Glutamatergic neuron (in vitro differentiated cells): ENCODE measurements around the gene EVPL. TPM values are rescaled to one million over a fixed set of nuclear protein-coding genes. Genes with fewer than 3 reads are reported as not detected.

ENCODE experiments used
- DNase-seq: peaks from one replicate; pipeline ENCODE4 v3.0.0; 2022
- H3K27ac Mint-ChIP-seq: one replicate; pipeline ENCODE4 v1.8.0; 2020; ENCODE audit warnings: mild to moderate bottlenecking, mixed read lengths, inconsistent platforms; ENCODE audit not compliant: unreplicated experiment
- H3K27me3 Mint-ChIP-seq: one replicate; pipeline ENCODE4 v1.8.0; 2020; ENCODE audit warnings: mild to moderate bottlenecking, moderate library complexity, mixed read lengths, inconsistent platforms; ENCODE audit not compliant: unreplicated experiment
- H3K36me3 Mint-ChIP-seq: one replicate; pipeline ENCODE4 v1.8.0; 2020; ENCODE audit warnings: mild to moderate bottlenecking, mixed read lengths, inconsistent platforms; ENCODE audit not compliant: unreplicated experiment
- H3K4me1 Mint-ChIP-seq: one replicate; pipeline ENCODE4 v1.8.0; 2020; ENCODE audit warnings: mild to moderate bottlenecking, low read depth, mixed read lengths, inconsistent platforms; ENCODE audit not compliant: unreplicated experiment
- H3K4me3 Mint-ChIP-seq: one replicate; pipeline ENCODE4 v1.8.0; 2020; ENCODE audit warnings: mild to moderate bottlenecking, mixed read lengths, inconsistent platforms; ENCODE audit not compliant: unreplicated experiment
- H3K9me3 Mint-ChIP-seq: one replicate; pipeline ENCODE4 v1.8.0; 2020; ENCODE audit warnings: mild to moderate bottlenecking, moderate library complexity, mixed read lengths, inconsistent platforms; ENCODE audit not compliant: unreplicated experiment
- CTCF ChIP-seq: fragments of 200-600 bp; sonication (generic); IDR thresholded peaks from one replicate; pipeline ENCODE4 v1.5.0; 2021; ENCODE audit not compliant: partially characterized antibody, unreplicated experiment
- total RNA-seq: library from RNA; stranded (reverse); fragmentation: NEBNext Ultra II Directional; extraction: Animal tissue kit (Norgen Biotek cat#: 25700); gene quantifications from one replicate; pipeline ENCODE4 v1.2.1, GENCODE V29; 2021; ENCODE audit not compliant: unreplicated experiment

The EVPL gene
- total RNA-seq, 1 donor from 2014 or later: not detected

- DNase-seq: no peak
- H3K4me3 Mint-ChIP-seq: no peak overlapping the region
- no peaks in the 10 kb centered on the region for H3K27me3 Mint-ChIP-seq
- H3K36me3 Mint-ChIP-seq: no peaks in the 10 kb centered on the region
- no peak for TF ChIP-seq CTCF
- H3K4me1 Mint-ChIP-seq: peaks cover 7% of the 10 kb centered on the region
- no peak overlapping the region for H3K27ac Mint-ChIP-seq
- H3K9me3 Mint-ChIP-seq: no peaks in the 10 kb centered on the region
These were observed 10.9 kb upstream of the EVPL start for GRCh38 chr17:76038050-76038449.

- no peak for TF ChIP-seq CTCF
- H3K4me1 Mint-ChIP-seq: peaks cover 7% of the 10 kb centered on the region
- no peak overlapping the region for H3K4me3 Mint-ChIP-seq
- H3K9me3 Mint-ChIP-seq: peaks cover 3% of the 10 kb centered on the region
- H3K27me3 Mint-ChIP-seq: no peaks in the 10 kb centered on the region
- H3K36me3 Mint-ChIP-seq: no peaks in the 10 kb centered on the region
- DNase-seq: no peak
- H3K27ac Mint-ChIP-seq: peak overlapping the region; percentile 43
These were observed 9.6 kb upstream of the EVPL start for GRCh38 chr17:76036497-76037261.

- Mint-ChIP-seq H3K4me3 (no peak overlapping the region), H3K27ac (no peak overlapping the region), H3K27me3 (no peaks in the 10 kb centered on the region), H3K36me3 (no peaks in the 10 kb centered on the region), H3K4me1 (peaks cover 7% of the 10 kb centered on the region), H3K9me3 (peaks cover 3% of the 10 kb centered on the region)
- no peak for TF ChIP-seq CTCF
- DNase-seq: no peak
These were observed 7.6 kb upstream of the EVPL start for GRCh38 chr17:76034428-76035350.

GRCh38 chr17:76033139-76033538, 6.0 kb upstream of the EVPL start:
- Mint-ChIP-seq H3K27me3 (no peaks in the 10 kb centered on the region), H3K9me3 (peaks cover 3% of the 10 kb centered on the region), H3K27ac (no peak overlapping the region), H3K4me3 (no peak overlapping the region), H3K4me1 (peaks cover 3% of the 10 kb centered on the region), H3K36me3 (no peaks in the 10 kb centered on the region)
- TF ChIP-seq CTCF: no peak
- no peak for DNase-seq

- DNase-seq: no peak
- no peak for TF ChIP-seq CTCF
- no peak overlapping the region for H3K27ac Mint-ChIP-seq
- no peaks in the 10 kb centered on the region for H3K27me3 Mint-ChIP-seq
- H3K4me1 Mint-ChIP-seq: peaks cover 3% of the 10 kb centered on the region
- H3K4me3 Mint-ChIP-seq: no peak overlapping the region
- H3K9me3 Mint-ChIP-seq: peaks cover 3% of the 10 kb centered on the region
- no peaks in the 10 kb centered on the region for H3K36me3 Mint-ChIP-seq
These were observed 5.6 kb upstream of the EVPL start for GRCh38 chr17:76032780-76033108.
